ENCODE results near the gene CHD5. TPM values are rescaled to one million over a fixed set of nuclear protein-coding genes. Genes with fewer than 3 reads are reported as not detected.

The CHD5 gene
- polyA plus RNA-seq, 3 donors: 0.07 TPM; not detected in 2

GRCh38 chr1:6109688-6110087, 70.4 kb downstream of the CHD5 start:
- Mint-ChIP-seq H3K27ac (no peak overlapping the region), H3K27me3 (ENCODE audit: low read depth in 3 of 3) (peaks cover 9 to 13% (median 12%) of the 10 kb centered on the region in 3 donors), H3K4me1 (no peaks in the 10 kb centered on the region), H3K9me3 (peaks cover 0 to 5% (median 0%) of the 10 kb centered on the region in 7 donors), H3K4me3 (no peak overlapping the region), H3K36me3 (no peaks in the 10 kb centered on the region)
- no peaks in the 10 kb centered on the region for H3K79me2 ChIP-seq (ENCODE audit: insufficient read depth, low read length)
- no peak overlapping the region for H3K4me3 ChIP-seq (replicated peaks in 1 of 3; ENCODE audit: low read depth in 2 of 3, low read length in 3 of 3)
- no peaks in the 10 kb centered on the region for H4K20me1 ChIP-seq (ENCODE audit: insufficient read depth, low read length)
- no peak for DNase-seq
- WGBS (ENCODE audit: insufficient coverage): 83% methylated on average over 23 of the region's 24 CpGs
- H3K9me3 ChIP-seq (replicated peaks in 1 of 2; ENCODE audit: control insufficient read depth in 1 of 2, insufficient read depth in 1 of 2, low read length in 2 of 2): no peaks in the 10 kb centered on the region
- no peak for TF ChIP-seq CTCF (IDR thresholded peaks at IDR 0.05)
- H3K4me1 ChIP-seq (ENCODE audit: control insufficient read depth in 1 of 2, insufficient read depth in 2 of 2, low read length in 2 of 2): no peaks in the 10 kb centered on the region
- no peaks in the 10 kb centered on the region for H3K36me3 ChIP-seq (replicated peaks in 1 of 2; ENCODE audit: control insufficient read depth in 1 of 2, insufficient read depth in 2 of 2, low read length in 2 of 2)
- no peak overlapping the region for H3K27ac ChIP-seq (ENCODE audit: low read depth in 1 of 2, low read length in 2 of 2)
- no peaks in the 10 kb centered on the region for H3K27me3 ChIP-seq (ENCODE audit: control insufficient read depth in 2 of 2, insufficient read depth in 2 of 2, low read length in 2 of 2)
- intact Hi-C loops (cut with micrococcal nuclease): loop anchor here (10.0 kb wide), 1 partner anchor 135 kb away; the partner anchor contains the start of gene HES3 (in 2 of the 2)
- H3K4me2 ChIP-seq (replicated peaks; ENCODE audit: extremely low read depth, low read length, poor library complexity, severe bottlenecking): no peak overlapping the region
- H3K9ac ChIP-seq (ENCODE audit: insufficient read depth, low read length, poor library complexity, severe bottlenecking): no peak overlapping the region
- H2AFZ ChIP-seq (ENCODE audit: insufficient read depth, low read depth, low read length, poor library complexity, severe bottlenecking): no peak overlapping the region

DNA sequence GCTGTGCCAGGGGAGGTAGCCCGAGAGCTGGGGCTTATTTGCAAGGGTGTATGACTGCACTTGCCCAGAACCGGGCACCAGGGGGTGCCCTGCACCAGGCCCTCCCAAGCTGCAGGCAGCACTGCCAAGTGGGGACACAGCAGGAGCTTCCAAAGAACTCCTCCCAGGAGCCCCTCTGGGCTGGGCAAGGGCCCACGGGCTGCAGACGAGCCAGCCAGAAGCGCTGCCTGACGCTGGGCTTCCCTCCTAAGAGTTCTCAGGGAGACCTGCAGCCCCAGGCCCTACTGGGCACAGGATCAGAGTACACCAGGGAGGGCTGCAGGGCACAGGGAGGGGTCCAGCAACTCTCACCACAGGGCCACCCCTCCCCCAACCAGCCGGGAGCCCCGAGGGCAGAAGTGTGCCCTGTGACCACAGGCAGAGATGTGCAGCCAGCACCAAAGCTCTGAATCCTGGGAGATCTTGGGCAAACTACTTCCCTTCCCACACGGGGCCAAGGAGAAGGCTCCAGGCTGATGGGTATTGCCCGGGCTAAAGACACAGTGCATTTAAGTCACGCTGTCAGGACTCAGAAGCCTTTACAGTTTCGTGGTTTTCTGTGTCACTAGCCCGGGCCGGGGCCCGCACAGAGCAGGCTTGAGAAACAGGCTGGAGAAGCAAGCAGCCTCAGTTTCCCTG, 71.0 kb downstream of the CHD5 start:
- Histone ChIP-seq H3K4me3 (replicated peaks in 1 of 3; ENCODE audit: low read depth in 2 of 3, low read length in 3 of 3) (no peak overlapping the region), H3K36me3 (replicated peaks in 1 of 2; ENCODE audit: control insufficient read depth in 1 of 2, insufficient read depth in 2 of 2, low read length in 2 of 2) (no peaks in the 10 kb centered on the region), H3K27me3 (ENCODE audit: control insufficient read depth in 2 of 2, insufficient read depth in 2 of 2, low read length in 2 of 2) (no peaks in the 10 kb centered on the region), H3K79me2 (ENCODE audit: insufficient read depth, low read length) (no peaks in the 10 kb centered on the region), H3K4me1 (ENCODE audit: control insufficient read depth in 1 of 2, insufficient read depth in 2 of 2, low read length in 2 of 2) (no peaks in the 10 kb centered on the region), H4K20me1 (ENCODE audit: insufficient read depth, low read length) (no peaks in the 10 kb centered on the region), H3K9ac (ENCODE audit: insufficient read depth, low read length, poor library complexity, severe bottlenecking) (no peak overlapping the region), H3K9me3 (replicated peaks in 1 of 2; ENCODE audit: control insufficient read depth in 1 of 2, insufficient read depth in 1 of 2, low read length in 2 of 2) (no peaks in the 10 kb centered on the region), H3K27ac (ENCODE audit: low read depth in 1 of 2, low read length in 2 of 2) (no peak overlapping the region), H3K4me2 (replicated peaks; ENCODE audit: extremely low read depth, low read length, poor library complexity, severe bottlenecking) (no peak overlapping the region), H2AFZ (ENCODE audit: insufficient read depth, low read depth, low read length, poor library complexity, severe bottlenecking) (no peak overlapping the region)
- no peaks in the 10 kb centered on the region for H3K4me1 Mint-ChIP-seq
- peak; percentile 65 for TF ChIP-seq CTCF (IDR thresholded peaks at IDR 0.05)
- WGBS (ENCODE audit: insufficient coverage): 19% methylated on average over 13 of the region's 15 CpGs
- H3K4me3 Mint-ChIP-seq: no peak overlapping the region
- peaks cover 8 to 13% (median 12%) of the 10 kb centered on the region in 3 donors for H3K27me3 Mint-ChIP-seq (ENCODE audit: low read depth in 3 of 3)
- H3K27ac Mint-ChIP-seq: no peak overlapping the region
- intact Hi-C loops (cut with micrococcal nuclease): loop anchor here (10.0 kb wide), 1 partner anchor 136 kb away; the partner anchor contains the start of gene HES3 (in 2 of the 2)
- peak; percentile 15 to 39 (median 16) for DNase-seq
- no peaks in the 10 kb centered on the region for H3K36me3 Mint-ChIP-seq
- peaks cover 0 to 5% (median 0%) of the 10 kb centered on the region in 7 donors for H3K9me3 Mint-ChIP-seq

Data from CD14-positive monocyte (primary cell).